ENCODE results near the gene SUGP1.

SUGP1 gene

GRCh38 chr19:19320361-19321140 is at the start of gene SUGP1, which contains the start of gene MAU2:
Gene SUGP1 (minus strand): TSS chr19:19320509. CDS start chr19:19320496, 13 bp downstream.
Gene MAU2 (plus strand): TSS chr19:19320829. CDS start chr19:19320860, 31 bp downstream.
- peak within 1 kb of the TSS; percentile 68 for H2AFZ ChIP-seq (ENCODE audit: low read depth)
- no peaks in the 10 kb centered on the region; the same call in 1 of the 2 replicates for H3K36me3 ChIP-seq (ENCODE audit: insufficient read depth)
- H3K9ac ChIP-seq, result peak within 1 kb of the TSS; percentile 94
- H3K4me3 ChIP-seq (IDR thresholded peaks at IDR 0.05; ENCODE audit: insufficient read depth, low read depth, low read length), result no peak within 1 kb of the TSS
- no peaks in the 10 kb centered on the region for H3K27me3 ChIP-seq (ENCODE audit: insufficient read depth, low read depth)
- H3K27ac ChIP-seq, result peak within 1 kb of the TSS; percentile 65
- H3K79me2 ChIP-seq (ENCODE audit: insufficient read depth, low read depth), result peaks cover 70% of the 10 kb centered on the region
- no peak for TF ChIP-seq CTCF (conservative IDR thresholded peaks at IDR 0.05; ENCODE audit: low read depth, low read length)
- peak within 1 kb of the TSS; percentile 96 for H3K4me2 ChIP-seq
- peaks cover 19% of the 10 kb centered on the region for H3K4me1 ChIP-seq (ENCODE audit: low read depth, poor library complexity, severe bottlenecking)
- H4K20me1 ChIP-seq (ENCODE audit: insufficient read depth), result no peaks in the 10 kb centered on the region

- no peak overlapping the region for H3K9ac ChIP-seq
- H3K27ac ChIP-seq, result no peak overlapping the region
- H3K79me2 ChIP-seq (ENCODE audit: insufficient read depth, low read depth), result no peaks in the 10 kb centered on the region
- peaks cover 6% of the 10 kb centered on the region for H3K4me1 ChIP-seq (ENCODE audit: low read depth, poor library complexity, severe bottlenecking)
- no peak overlapping the region for H3K4me3 ChIP-seq (IDR thresholded peaks at IDR 0.05; ENCODE audit: insufficient read depth, low read depth, low read length)
- no peaks in the 10 kb centered on the region for H3K36me3 ChIP-seq (ENCODE audit: insufficient read depth)
- no peak overlapping the region for H3K4me2 ChIP-seq
- H2AFZ ChIP-seq (ENCODE audit: low read depth), result no peak overlapping the region
- no peaks in the 10 kb centered on the region for H4K20me1 ChIP-seq (ENCODE audit: insufficient read depth)
- no peaks in the 10 kb centered on the region for H3K27me3 ChIP-seq (ENCODE audit: insufficient read depth, low read depth)
- no peak for TF ChIP-seq CTCF (conservative IDR thresholded peaks at IDR 0.05; ENCODE audit: low read depth, low read length)
These were observed 47.8 kb upstream of the SUGP1 start for GRCh38 chr19:19368087-19368486.

GRCh38 chr19:19366434-19367396 is 46.4 kb upstream of the SUGP1 start:
- TF ChIP-seq CTCF (conservative IDR thresholded peaks at IDR 0.05; ENCODE audit: low read depth, low read length), result peak; percentile 86
- Histone ChIP-seq H2AFZ (ENCODE audit: low read depth) (peak overlapping the region; percentile 61; the same call in 1 of the 2 replicates), H3K27ac (no peak overlapping the region), H4K20me1 (ENCODE audit: insufficient read depth) (no peaks in the 10 kb centered on the region), H3K27me3 (ENCODE audit: insufficient read depth, low read depth) (no peaks in the 10 kb centered on the region), H3K36me3 (ENCODE audit: insufficient read depth) (no peaks in the 10 kb centered on the region), H3K79me2 (ENCODE audit: insufficient read depth, low read depth) (no peaks in the 10 kb centered on the region), H3K4me1 (ENCODE audit: low read depth, poor library complexity, severe bottlenecking) (peaks cover 6% of the 10 kb centered on the region), H3K4me2 (peak overlapping the region; percentile 55; the same call in 1 of the 2 replicates), H3K9ac (no peak overlapping the region), H3K4me3 (IDR thresholded peaks at IDR 0.05; ENCODE audit: insufficient read depth, low read depth, low read length) (no peak overlapping the region)

GRCh38 chr19:19362075-19362474 is 41.8 kb upstream of the SUGP1 start:
- Histone ChIP-seq H2AFZ (ENCODE audit: low read depth) (no peak overlapping the region), H3K79me2 (ENCODE audit: insufficient read depth, low read depth) (no peaks in the 10 kb centered on the region), H3K4me3 (IDR thresholded peaks at IDR 0.05; ENCODE audit: insufficient read depth, low read depth, low read length) (no peak overlapping the region), H3K9ac (no peak overlapping the region), H3K4me2 (no peak overlapping the region), H3K27ac (no peak overlapping the region), H3K4me1 (ENCODE audit: low read depth, poor library complexity, severe bottlenecking) (peaks cover 6% of the 10 kb centered on the region), H3K36me3 (ENCODE audit: insufficient read depth) (no peaks in the 10 kb centered on the region), H3K27me3 (ENCODE audit: insufficient read depth, low read depth) (no peaks in the 10 kb centered on the region), H4K20me1 (ENCODE audit: insufficient read depth) (no peaks in the 10 kb centered on the region)
- TF ChIP-seq CTCF (conservative IDR thresholded peaks at IDR 0.05; ENCODE audit: low read depth, low read length), result no peak

Measured in KMS-11 (cell line).